ENCODE results near the gene EGFL7.

GRCh38 chr9:136626740-136627642 is 35.7 kb upstream of the EGFL7 start:
- TF ChIP-seq, protein P1, sequence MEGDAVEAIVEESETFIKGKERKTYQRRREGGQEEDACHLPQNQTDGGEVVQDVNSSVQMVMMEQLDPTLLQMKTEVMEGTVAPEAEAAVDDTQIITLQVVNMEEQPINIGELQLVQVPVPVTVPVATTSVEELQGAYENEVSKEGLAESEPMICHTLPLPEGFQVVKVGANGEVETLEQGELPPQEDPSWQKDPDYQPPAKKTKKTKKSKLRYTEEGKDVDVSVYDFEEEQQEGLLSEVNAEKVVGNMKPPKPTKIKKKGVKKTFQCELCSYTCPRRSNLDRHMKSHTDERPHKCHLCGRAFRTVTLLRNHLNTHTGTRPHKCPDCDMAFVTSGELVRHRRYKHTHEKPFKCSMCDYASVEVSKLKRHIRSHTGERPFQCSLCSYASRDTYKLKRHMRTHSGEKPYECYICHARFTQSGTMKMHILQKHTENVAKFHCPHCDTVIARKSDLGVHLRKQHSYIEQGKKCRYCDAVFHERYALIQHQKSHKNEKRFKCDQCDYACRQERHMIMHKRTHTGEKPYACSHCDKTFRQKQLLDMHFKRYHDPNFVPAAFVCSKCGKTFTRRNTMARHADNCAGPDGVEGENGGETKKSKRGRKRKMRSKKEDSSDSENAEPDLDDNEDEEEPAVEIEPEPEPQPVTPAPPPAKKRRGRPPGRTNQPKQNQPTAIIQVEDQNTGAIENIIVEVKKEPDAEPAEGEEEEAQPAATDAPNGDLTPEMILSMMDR (IDR thresholded peaks at IDR 0.05): no peak
- TF ChIP-seq POLR2A (IDR thresholded peaks at IDR 0.05) (no peak), EP300 (IDR thresholded peaks at IDR 0.05) (no peak)

All from gastroesophageal sphincter (tissue), 3 donors.